HEK293 (cell line): ENCODE measurements around the gene LSMEM2.

Experiments
- BCL6B ChIP-seq: fragments of 450-650 bp; formaldehyde crosslinking; IDR thresholded peaks from 2 replicates; pipeline ENCODE4 v1.5.1; 2017; ENCODE audit warnings: missing biosample characterization, missing genetic modification characterization
- EGR2 ChIP-seq: fragments of 450-650 bp; formaldehyde crosslinking; IDR thresholded peaks from 2 replicates; pipeline ENCODE4 v1.5.1; 2016; ENCODE audit warnings: low read depth, missing biosample characterization, missing genetic modification characterization
- FEZF1 ChIP-seq: fragments of 450-650 bp; formaldehyde crosslinking; IDR thresholded peaks from 2 replicates; pipeline ENCODE4 v1.5.1; 2016; ENCODE audit warnings: missing biosample characterization, missing genetic modification characterization
- GLI4 ChIP-seq: fragments of 450-650 bp; formaldehyde crosslinking; IDR thresholded peaks from 2 replicates; pipeline ENCODE4 v1.5.1; 2016; ENCODE audit warnings: missing biosample characterization, missing genetic modification characterization
- GLIS2 ChIP-seq: fragments of 450-650 bp; formaldehyde crosslinking; IDR thresholded peaks from 2 replicates; pipeline ENCODE4 v1.5.1; 2016; ENCODE audit warnings: missing biosample characterization, missing genetic modification characterization
- KLF1 ChIP-seq: fragments of 450-650 bp; formaldehyde crosslinking; IDR thresholded peaks from 2 replicates; pipeline ENCODE4 v1.5.1; 2016; ENCODE audit warnings: missing biosample characterization, missing genetic modification characterization
- KLF10 ChIP-seq: fragments of 450-650 bp; IDR thresholded peaks from 2 replicates; pipeline ENCODE4 v1.5.1; 2018; ENCODE audit warnings: missing biosample characterization, mild to moderate bottlenecking, missing genetic modification characterization
- OSR2 ChIP-seq: fragments of 450-650 bp; formaldehyde crosslinking; IDR thresholded peaks from 2 replicates; pipeline ENCODE4 v1.5.1; 2016; ENCODE audit warnings: missing biosample characterization, missing genetic modification characterization
- RBAK ChIP-seq: fragments of 450-650 bp; formaldehyde crosslinking; IDR thresholded peaks from 2 replicates; pipeline ENCODE4 v1.5.1; 2016; ENCODE audit warnings: missing biosample characterization, missing genetic modification characterization
- SP2 ChIP-seq: fragments of 450-650 bp; formaldehyde crosslinking; IDR thresholded peaks from 2 replicates; pipeline ENCODE4 v1.5.1; 2016; ENCODE audit warnings: missing biosample characterization, missing genetic modification characterization
- SP7 ChIP-seq: fragments of 450-650 bp; formaldehyde crosslinking; IDR thresholded peaks from 2 replicates; pipeline ENCODE4 v1.5.1; 2016; ENCODE audit warnings: missing biosample characterization, missing genetic modification characterization
- WT1 ChIP-seq: fragments of 450-650 bp; formaldehyde crosslinking; IDR thresholded peaks from 2 replicates; pipeline ENCODE4 v1.5.1; 2016; ENCODE audit warnings: missing biosample characterization, missing genetic modification characterization
- YY2 ChIP-seq: fragments of 450-650 bp; formaldehyde crosslinking; IDR thresholded peaks from 2 replicates; pipeline ENCODE4 v1.5.1; 2016; ENCODE audit warnings: missing biosample characterization, missing genetic modification characterization
- ZBTB11 ChIP-seq: fragments of 450-650 bp; formaldehyde crosslinking; conservative IDR thresholded peaks from 2 replicates; pipeline ENCODE4 v1.5.1; 2016; ENCODE audit warnings: low read depth, missing biosample characterization, missing genetic modification characterization
- ZBTB17 ChIP-seq: fragments of 450-650 bp; formaldehyde crosslinking; IDR thresholded peaks from 2 replicates; pipeline ENCODE4 v1.5.1; 2016; ENCODE audit warnings: missing biosample characterization, missing genetic modification characterization
- ZBTB7A ChIP-seq: fragments of 450-650 bp; formaldehyde crosslinking; IDR thresholded peaks from 2 replicates; pipeline ENCODE4 v1.5.1; 2016; ENCODE audit warnings: low read depth, missing biosample characterization, missing genetic modification characterization
- ZEB2 ChIP-seq: fragments of 450-650 bp; formaldehyde crosslinking; IDR thresholded peaks from 2 replicates; pipeline ENCODE4 v1.5.1; 2016; ENCODE audit warnings: missing biosample characterization, missing genetic modification characterization
- ZFP41 ChIP-seq: fragments of 450-650 bp; formaldehyde crosslinking; IDR thresholded peaks from 2 replicates; pipeline ENCODE4 v1.5.1; 2016; ENCODE audit warnings: missing biosample characterization, missing genetic modification characterization, borderline replicate concordance
- ZFP69B ChIP-seq: fragments of 450-650 bp; formaldehyde crosslinking; IDR thresholded peaks from 2 replicates; pipeline ENCODE4 v1.5.1; 2016; ENCODE audit warnings: missing biosample characterization, missing genetic modification characterization
- ZNF112 ChIP-seq: fragments of 450-650 bp; formaldehyde crosslinking; IDR thresholded peaks from 2 replicates; pipeline ENCODE4 v1.5.0; 2017; ENCODE audit warnings: missing biosample characterization, missing genetic modification characterization
- ZNF121 ChIP-seq: fragments of 450-650 bp; formaldehyde crosslinking; IDR thresholded peaks from 2 replicates; pipeline ENCODE4 v1.5.1; 2016; ENCODE audit warnings: missing biosample characterization, missing genetic modification characterization
- ZNF133 ChIP-seq: fragments of 450-650 bp; formaldehyde crosslinking; IDR thresholded peaks from 2 replicates; pipeline ENCODE4 v1.5.1; 2016; ENCODE audit warnings: missing biosample characterization, missing genetic modification characterization
- ZNF155 ChIP-seq: fragments of 450-650 bp; formaldehyde crosslinking; IDR thresholded peaks from 2 replicates; pipeline ENCODE4 v1.5.1; 2016; ENCODE audit warnings: missing biosample characterization, missing genetic modification characterization
- ZNF19 ChIP-seq: fragments of 450-650 bp; formaldehyde crosslinking; IDR thresholded peaks from 2 replicates; pipeline ENCODE4; 2016; ENCODE audit warnings: missing biosample characterization, missing genetic modification characterization, low read depth
- ZNF324 ChIP-seq: fragments of 450-650 bp; formaldehyde crosslinking; IDR thresholded peaks from 2 replicates; pipeline ENCODE4 v1.5.1; 2016; ENCODE audit warnings: missing biosample characterization, missing genetic modification characterization
- ZNF341 ChIP-seq: fragments of 450-650 bp; formaldehyde crosslinking; IDR thresholded peaks from 2 replicates; pipeline ENCODE4; 2016; ENCODE audit warnings: low read depth, missing biosample characterization, missing genetic modification characterization
- ZNF37A ChIP-seq: fragments of 450-650 bp; IDR thresholded peaks from 2 replicates; pipeline ENCODE4 v1.5.1; 2018; ENCODE audit warnings: missing biosample characterization, missing genetic modification characterization
- ZNF558 ChIP-seq: fragments of 450-650 bp; formaldehyde crosslinking; IDR thresholded peaks from 2 replicates; pipeline ENCODE4 v1.5.1; 2016; ENCODE audit warnings: missing biosample characterization, missing genetic modification characterization
- ZNF843 ChIP-seq: fragments of 450-650 bp; formaldehyde crosslinking; IDR thresholded peaks from 2 replicates; pipeline ENCODE4 v1.5.1; 2016; ENCODE audit warnings: missing biosample characterization, missing genetic modification characterization
- ZSCAN30 ChIP-seq: fragments of 450-650 bp; IDR thresholded peaks from 2 replicates; pipeline ENCODE4 v1.5.1; 2018; ENCODE audit warnings: missing biosample characterization, mild to moderate bottlenecking, missing genetic modification characterization, moderate library complexity
- ZXDB ChIP-seq: fragments of 450-650 bp; formaldehyde crosslinking; IDR thresholded peaks from 2 replicates; pipeline ENCODE4 v1.5.1; 2016; ENCODE audit warnings: missing biosample characterization, missing genetic modification characterization
- TF ChIP-seq, protein P1 (sequence below): fragments of 450-650 bp; formaldehyde crosslinking; IDR thresholded peaks from 2 replicates; pipeline ENCODE4 v1.5.1; 2016; ENCODE audit warnings: missing biosample characterization, missing genetic modification characterization
- TF ChIP-seq, protein P2 (sequence below): fragments of 450-650 bp; formaldehyde crosslinking; IDR thresholded peaks from 2 replicates; pipeline ENCODE4 v1.5.1; 2016; ENCODE audit warnings: missing biosample characterization, missing genetic modification characterization, borderline replicate concordance

The LSMEM2 gene

GRCh38 chr3:50237754-50238548 is 40.9 kb upstream of the LSMEM2 start (continued):
- TF ChIP-seq ZBTB11 (tag by site-specific recombination) (peak; percentile 76), SP7 (tag by site-specific recombination) (no peak), ZNF341 (peak; percentile 86), ZFP41 (tag by site-specific recombination) (no peak), BCL6B (no peak), GLI4 (tag by site-specific recombination) (no peak), FEZF1 (tag by site-specific recombination) (peak; percentile 24; the same call in 1 of the 2 replicates), ZBTB17 (tag by site-specific recombination) (no peak), ZNF121 (tag by site-specific recombination) (no peak), WT1 (tag by site-specific recombination) (no peak), ZNF843 (tag by site-specific recombination) (no peak), YY2 (tag by site-specific recombination) (0 out of 2 replicates have a peak, but pooled peaks have one; percentile 36), ZBTB7A (tag by site-specific recombination) (no peak), ZNF112 (tag by site-specific recombination) (no peak), GLIS2 (tag by site-specific recombination) (peak; percentile 52), OSR2 (tag by site-specific recombination) (no peak), ZNF19 (no peak), EGR2 (tag by site-specific recombination) (no peak; the same call in 1 of the 2 replicates), ZNF324 (tag by site-specific recombination) (no peak), ZEB2 (tag by site-specific recombination) (no peak), KLF10 (no peak; the same call in 1 of the 2 replicates), KLF1 (tag by site-specific recombination) (peak; percentile 42; the same call in 1 of the 2 replicates), ZFP69B (tag by site-specific recombination) (no peak), ZXDB (tag by site-specific recombination) (no peak), ZNF558 (tag by site-specific recombination) (no peak), ZNF133 (no peak), ZNF155 (no peak), SP2 (tag by site-specific recombination) (peak; percentile 89), ZNF37A (tag by site-specific recombination) (no peak), RBAK (no peak), ZSCAN30 (no peak)
- TF ChIP-seq, protein P1, sequence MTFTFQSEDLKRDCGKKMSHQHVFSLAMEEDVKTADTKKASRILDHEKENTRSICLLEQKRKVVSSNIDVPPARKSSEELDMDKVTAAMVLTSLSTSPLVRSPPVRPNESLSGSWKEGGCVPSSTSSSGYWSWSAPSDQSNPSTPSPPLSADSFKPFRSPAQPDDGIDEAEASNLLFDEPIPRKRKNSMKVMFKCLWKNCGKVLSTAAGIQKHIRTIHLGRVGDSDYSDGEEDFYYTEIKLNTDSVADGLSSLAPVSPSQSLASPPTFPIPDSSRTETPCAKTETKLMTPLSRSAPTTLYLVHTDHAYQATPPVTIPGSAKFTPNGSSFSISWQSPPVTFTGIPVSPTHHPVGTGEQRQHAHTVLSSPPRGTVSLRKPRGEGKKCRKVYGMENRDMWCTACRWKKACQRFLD (tag by site-specific recombination): no peak
- TF ChIP-seq, protein P2, sequence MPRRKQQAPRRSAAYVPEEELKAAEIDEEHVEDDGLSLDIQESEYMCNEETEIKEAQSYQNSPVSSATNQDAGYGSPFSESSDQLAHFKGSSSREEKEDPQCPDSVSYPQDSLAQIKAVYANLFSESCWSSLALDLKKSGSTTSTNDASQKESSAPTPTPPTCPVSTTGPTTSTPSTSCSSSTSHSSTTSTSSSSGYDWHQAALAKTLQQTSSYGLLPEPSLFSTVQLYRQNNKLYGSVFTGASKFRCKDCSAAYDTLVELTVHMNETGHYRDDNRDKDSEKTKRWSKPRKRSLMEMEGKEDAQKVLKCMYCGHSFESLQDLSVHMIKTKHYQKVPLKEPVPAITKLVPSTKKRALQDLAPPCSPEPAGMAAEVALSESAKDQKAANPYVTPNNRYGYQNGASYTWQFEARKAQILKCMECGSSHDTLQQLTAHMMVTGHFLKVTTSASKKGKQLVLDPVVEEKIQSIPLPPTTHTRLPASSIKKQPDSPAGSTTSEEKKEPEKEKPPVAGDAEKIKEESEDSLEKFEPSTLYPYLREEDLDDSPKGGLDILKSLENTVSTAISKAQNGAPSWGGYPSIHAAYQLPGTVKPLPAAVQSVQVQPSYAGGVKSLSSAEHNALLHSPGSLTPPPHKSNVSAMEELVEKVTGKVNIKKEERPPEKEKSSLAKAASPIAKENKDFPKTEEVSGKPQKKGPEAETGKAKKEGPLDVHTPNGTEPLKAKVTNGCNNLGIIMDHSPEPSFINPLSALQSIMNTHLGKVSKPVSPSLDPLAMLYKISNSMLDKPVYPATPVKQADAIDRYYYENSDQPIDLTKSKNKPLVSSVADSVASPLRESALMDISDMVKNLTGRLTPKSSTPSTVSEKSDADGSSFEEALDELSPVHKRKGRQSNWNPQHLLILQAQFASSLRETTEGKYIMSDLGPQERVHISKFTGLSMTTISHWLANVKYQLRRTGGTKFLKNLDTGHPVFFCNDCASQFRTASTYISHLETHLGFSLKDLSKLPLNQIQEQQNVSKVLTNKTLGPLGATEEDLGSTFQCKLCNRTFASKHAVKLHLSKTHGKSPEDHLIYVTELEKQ (tag by site-specific recombination): no peak
